GM12878 (cell line): ENCODE results near the gene CRKL. TPM values are rescaled to one million over a fixed set of nuclear protein-coding genes. Genes with fewer than 3 reads are reported as not detected.

ENCODE experiments used
- ATAC-seq: fragments of 200-7000 bp; cut with Tn5 transposase; 3 replicates; pipeline ENCODE4 v1.9.1; 2020; ENCODE audit warnings: mild to moderate bottlenecking, moderate library complexity
- BruUV-seq: library from RNA; stranded (reverse); fragments of 400-500 nt; replicated peaks from 2 replicates; lab custom pipeline; 2021; lab: Mats Ljungman, UMichigan
- CTCF ChIA-PET: fragments of 300-600 bp; sonication (Branson Sonifier 250); formaldehyde crosslinking; extraction: SDS; loops from one replicate; lab custom pipeline; 2021; ENCODE audit warnings: inconsistent platforms; lab: Yijun Ruan, JAX
- POLR2A ChIA-PET: fragments of 350-600 bp; formaldehyde crosslinking; extraction: SDS; loops from one replicate; lab custom pipeline; 2021; ENCODE audit warnings: inconsistent platforms; lab: Charles Lee
- RAD21 ChIA-PET: fragments of 300-600 bp; sonication (Branson Sonifier 250); formaldehyde crosslinking; loops from one replicate; lab custom pipeline; 2023; ENCODE audit warnings: antibody characterized with exemption; ENCODE audit not compliant: unreplicated experiment; lab: Charles Lee
- SMC1A ChIA-PET: fragments of 300-600 bp; sonication (Branson Sonifier 250); formaldehyde crosslinking; loops from one replicate; lab custom pipeline; 2023; ENCODE audit not compliant: unreplicated experiment, uncharacterized antibody; lab: Charles Lee
- DNase-seq: peaks from one replicate; pipeline ENCODE4 v3.0.0-alpha.2; 2011; ENCODE audit warnings: low read depth, low spot score
- FAIRE-seq: peaks from 3 replicates; lab custom pipeline; 2011; peaks lifted over from hg19 to GRCh38; lab: Jason Lieb, UNC
- H2AFZ ChIP-seq: 2 replicates; pipeline ENCODE4 v1.6.0; 2011; ENCODE audit warnings: low read depth, low read length, control low read depth; ENCODE audit not compliant: control insufficient read depth
- H3K27ac ChIP-seq: 2 replicates; pipeline ENCODE4 v1.5.1; 2011; ENCODE audit warnings: control low read depth; ENCODE audit not compliant: control insufficient read depth, insufficient read depth
- H3K27me3 ChIP-seq, 2 experiments: replicated peaks in 1 of 2; 2 replicates each; pipeline versions ENCODE4 v1.6.0 to v1.6.1; 2011; ENCODE audit warnings: low read length in 1 of 2; ENCODE audit not compliant: control insufficient read depth in 2 of 2, insufficient read depth in 2 of 2
- H3K36me3 ChIP-seq, 2 experiments: 2 replicates each; pipeline ENCODE4 v1.5.1; 2011; ENCODE audit warnings: low read length in 1 of 2; ENCODE audit not compliant: control insufficient read depth in 2 of 2, insufficient read depth in 2 of 2
- H3K4me1 ChIP-seq: 2 replicates; pipeline ENCODE4 v1.6.1; 2011; ENCODE audit warnings: mild to moderate bottlenecking, low read length, moderate library complexity, mixed read lengths; ENCODE audit not compliant: control insufficient read depth, insufficient read depth
- H3K4me2 ChIP-seq: 2 replicates; pipeline ENCODE4 v1.6.0; 2011; ENCODE audit warnings: control low read depth; ENCODE audit not compliant: control insufficient read depth, insufficient read depth
- H3K4me3 ChIP-seq: fragments of 200-600 bp; sonication (generic); 2 replicates; pipeline ENCODE4 v1.5.1; 2016
- H3K79me2 ChIP-seq: 2 replicates; pipeline ENCODE4 v1.6.0; 2011; ENCODE audit warnings: low read length; ENCODE audit not compliant: control insufficient read depth, insufficient read depth
- H3K9ac ChIP-seq: 2 replicates; pipeline ENCODE4 v1.8.0; 2011; ENCODE audit warnings: low read length, control low read depth, mixed read lengths; ENCODE audit not compliant: control insufficient read depth, insufficient read depth
- H3K9me3 ChIP-seq: replicated peaks from 3 replicates; pipeline ENCODE4 v1.5.1; 2011; ENCODE audit warnings: mild to moderate bottlenecking, low read length; ENCODE audit not compliant: control insufficient read depth, insufficient read depth
- H4K20me1 ChIP-seq: 2 replicates; pipeline ENCODE4 v1.6.0; 2011; ENCODE audit not compliant: control insufficient read depth, insufficient read depth
- BRCA1 ChIP-seq: IDR thresholded peaks from 2 replicates; pipeline ENCODE4 v1.6.1; 2011; ENCODE audit warnings: low read depth, low read length, improper control_type of control experiment
- EGR1 ChIP-seq, 2 experiments: IDR thresholded peaks; 1 replicate in 1 of 2; 2 replicates in 1 of 2; pipeline ENCODE4 v1.6.1; 2011 to 2012; ENCODE audit warnings: low read depth in 2 of 2, low read length in 2 of 2, borderline replicate concordance in 1 of 2, mild to moderate bottlenecking in 1 of 2, moderate library complexity in 1 of 2
- EP300 ChIP-seq, 2 experiments: fragments of 150-350 bp in 1 of 2; IDR thresholded peaks; 2 replicates each; pipeline ENCODE4 v1.6.1; 2011 to 2012; ENCODE audit warnings: low read depth in 2 of 2, low read length in 2 of 2, borderline replicate concordance in 1 of 2, improper control_type of control experiment in 1 of 2, inconsistent platforms in 1 of 2; ENCODE audit not compliant: control insufficient read depth in 1 of 2
- ESRRA ChIP-seq: IDR thresholded peaks from 2 replicates; pipeline ENCODE4 v1.6.1; 2012; ENCODE audit warnings: mild to moderate bottlenecking, low read length, improper control_type of control experiment
- ETV6 ChIP-seq, 2 experiments: fragments of 450-650 bp in 1 of 2; IDR thresholded peaks in 1 of 2; conservative IDR thresholded peaks in 1 of 2; 2 replicates each; pipeline ENCODE4 v1.6.1; 2014; ENCODE audit warnings: antibody characterized with exemption in 1 of 2, borderline replicate concordance in 1 of 2, low read depth in 1 of 2, mild to moderate bottlenecking in 1 of 2, moderate library complexity in 1 of 2
- GABPA ChIP-seq: IDR thresholded peaks from 2 replicates; pipeline ENCODE4 v1.6.1; 2014; ENCODE audit warnings: antibody characterized with exemption, low read depth, mild to moderate bottlenecking, inconsistent platforms
- HCFC1 ChIP-seq: fragments of 150-350 bp; IDR thresholded peaks from 2 replicates; pipeline ENCODE4 v1.6.1; 2014; ENCODE audit warnings: low read length
- MTA2 ChIP-seq: fragments of 450-650 bp; IDR thresholded peaks from 2 replicates; pipeline ENCODE4 v1.6.1; 2016; ENCODE audit warnings: low read depth, mild to moderate bottlenecking, moderate library complexity
- MYB ChIP-seq: fragments of 150-350 bp; IDR thresholded peaks from 2 replicates; pipeline ENCODE4 v1.6.1; 2014; ENCODE audit warnings: mild to moderate bottlenecking, low read depth, low read length, borderline replicate concordance
- NR2C1 ChIP-seq: fragments of 450-650 bp; IDR thresholded peaks from 2 replicates; pipeline ENCODE4 v1.6.1; 2017; ENCODE audit warnings: antibody characterized with exemption, mild to moderate bottlenecking, moderate library complexity
- NR2C2 ChIP-seq: IDR thresholded peaks from 2 replicates; pipeline ENCODE4 v1.6.1; 2011; ENCODE audit warnings: borderline replicate concordance, low read depth; ENCODE audit not compliant: control insufficient read depth, insufficient read length
- NR2F1 ChIP-seq: fragments of 450-650 bp; conservative IDR thresholded peaks from 2 replicates; pipeline ENCODE4 v1.6.1; 2017; ENCODE audit warnings: mild to moderate bottlenecking
- RELB ChIP-seq: fragments of 450-650 bp; IDR thresholded peaks from 2 replicates; pipeline ENCODE4 v1.6.1; 2017; ENCODE audit warnings: low read depth, mild to moderate bottlenecking, moderate library complexity
- TCF7 ChIP-seq: IDR thresholded peaks from 2 replicates; pipeline ENCODE4 v1.6.1; 2014; ENCODE audit warnings: antibody characterized with exemption, borderline replicate concordance
- USF2 ChIP-seq: IDR thresholded peaks from 2 replicates; pipeline ENCODE4 v1.6.1; 2011; ENCODE audit warnings: low read depth, low read length, improper control_type of control experiment, borderline replicate concordance
- YY1 ChIP-seq: IDR thresholded peaks from 2 replicates; pipeline ENCODE4 v1.6.1; 2011; ENCODE audit warnings: low read depth, mild to moderate bottlenecking, low read length
- ZBED1 ChIP-seq: IDR thresholded peaks from 2 replicates; pipeline ENCODE4 v1.6.1; 2016; ENCODE audit warnings: borderline replicate concordance
- ZBTB11 ChIP-seq: fragments of 450-650 bp; formaldehyde crosslinking; IDR thresholded peaks from 2 replicates; pipeline ENCODE4 v1.5.0; 2022; ENCODE audit warnings: mild to moderate bottlenecking, missing genetic modification characterization
- WGBS: methylation state at CpG from one replicate; pipeline ENCODE4 v1.1.6; 2016; ENCODE audit warnings: low lambda C conversion rate; ENCODE audit not compliant: insufficient replicate concordance, insufficient coverage; ENCODE audit errors: missing lambda C conversion rate; 5-methylcytosine and 5-hydroxymethylcytosine counted together
- in situ Hi-C: fragments of 300-500 bp; cut with MboI; formaldehyde crosslinking; loops from 9 replicates; pipeline ENCODE4 v1.14.3; 2018; ENCODE audit warnings: mixed read lengths
- intact Hi-C: fragments of 100-400 bp; cut with micrococcal nuclease; formaldehyde crosslinking; loops from one replicate; pipeline ENCODE4 v1.14.2; 2022; ENCODE audit not compliant: unreplicated experiment
- polyA plus RNA-seq, 11 experiments: library from polyadenylated mRNA; depleted of rRNA in 4 of 11; unstranded in 6 of 11; stranded (reverse) in 5 of 11; fragments of >200 nt; fragmentation: Nextera tagmentation in 4 of 11; fragmentation: Illumina TruSeq in 1 of 11; extraction: Ambion mirVana in 4 of 11; extraction: Trizol in 1 of 11; gene quantifications; 1 replicate in 1 of 11; 2 replicates in 10 of 11; pipeline versions ENCODE4 v1.2.1 to v1.2.3, GENCODE V29; 2011 to 2016; ENCODE audit warnings: inconsistent platforms in 2 of 11, missing spikeins in 2 of 11, low read depth in 1 of 11
- total RNA-seq, 4 experiments: library from RNA; depleted of rRNA in 3 of 4; stranded (reverse); fragments of >200 nt in 3 of 4; fragmentation: Illumina TruSeq in 1 of 4; extraction: Trizol in 1 of 4; gene quantifications; 2 replicates each; pipeline versions ENCODE4 v1.2.1 to v1.2.3, GENCODE V29; 2013 to 2021

CRKL gene
- total and polyA plus RNA-seq, 10 of the 15 experiments (the other 5 are each of a cell fraction or from before 2014, with no cell fraction given), result 12.6 to 61.2 (median 32.7) TPM

GRCh38 chr22:20966883-20967696, 49.9 kb downstream of the CRKL start, which contains the start of gene AIFM3:
Gene AIFM3, plus strand, starts transcription at chr22:20967255. Its CDS starts 690 bp downstream, at chr22:20967945.
- POLR2A ChIA-PET, result no interaction called here
- CTCF ChIA-PET, result interaction anchor here (0.8 kb wide), 1 partner anchor 15 kb away, joined by 3 read pairs; the partner anchor contains the start of gene LZTR1
- H3K27me3 ChIP-seq, result peaks cover 2 to 4% of the 10 kb centered on the region in 2 experiments; a peak in 3 of 4 replicates
- H3K4me3 ChIP-seq, result no peak within 1 kb of the TSS
- no peaks in the 10 kb centered on the region for H3K36me3 ChIP-seq
- intact Hi-C loops, result no loop called here
- no peaks in the 10 kb centered on the region for H3K9me3 ChIP-seq
- H2AFZ ChIP-seq, result no peak within 1 kb of the TSS
- ATAC-seq (no peak), FAIRE-seq (no peak), DNase-seq (no peak)
- TF ChIP-seq NR2C1, result no peak
- TF ChIP-seq NR2F1, result no peak
- no peak for TF ChIP-seq BRCA1
- no peak for TF ChIP-seq GABPA
- TF ChIP-seq EGR1 (IDR thresholded peaks at IDR 0.05; ENCODE audit: borderline replicate concordance in 1 of 2, low read depth in 2 of 2, low read length in 2 of 2), result no peak
- no peak for TF ChIP-seq ZBTB11
- no peak for TF ChIP-seq YY1
- no peak for TF ChIP-seq ZBED1
- no peak for TF ChIP-seq EP300 (IDR thresholded peaks at IDR 0.05; ENCODE audit: borderline replicate concordance in 1 of 2, control insufficient read depth in 1 of 2, low read depth in 2 of 2, low read length in 2 of 2)
- TF ChIP-seq ETV6 (conservative IDR thresholded peaks at IDR 0.05 in 1 of 2, IDR thresholded peaks at IDR 0.05 in 1 of 2; ENCODE audit: borderline replicate concordance in 1 of 2, low read depth in 1 of 2), result no peak
- TF ChIP-seq USF2, result no peak
- TF ChIP-seq MTA2, result no peak
- TF ChIP-seq NR2C2, result no peak
- TF ChIP-seq RELB, result no peak
- no peak for TF ChIP-seq TCF7
- no peak for TF ChIP-seq ESRRA
- no peak for TF ChIP-seq HCFC1
- TF ChIP-seq MYB, result no peak
- SMC1A ChIA-PET, result no interaction called here
- 30% methylated on average over 14 of the region's 22 CpGs for WGBS
- no TSS peak for BruUV-seq
- H3K27ac ChIP-seq, result no peak within 1 kb of the TSS
- RAD21 ChIA-PET, result no interaction called here
- H3K79me2 ChIP-seq, result no peaks in the 10 kb centered on the region
- no peaks in the 10 kb centered on the region; the same call in 1 of the 2 replicates for H4K20me1 ChIP-seq
- no peak within 1 kb of the TSS for H3K4me2 ChIP-seq
- H3K9ac ChIP-seq, result no peak within 1 kb of the TSS
- H3K4me1 ChIP-seq, result peaks cover 3% of the 10 kb centered on the region; the same call in 1 of the 2 replicates
- in situ Hi-C loops, result no loop called here
